ENCODE measurements around the gene PCBP2.

DNA sequence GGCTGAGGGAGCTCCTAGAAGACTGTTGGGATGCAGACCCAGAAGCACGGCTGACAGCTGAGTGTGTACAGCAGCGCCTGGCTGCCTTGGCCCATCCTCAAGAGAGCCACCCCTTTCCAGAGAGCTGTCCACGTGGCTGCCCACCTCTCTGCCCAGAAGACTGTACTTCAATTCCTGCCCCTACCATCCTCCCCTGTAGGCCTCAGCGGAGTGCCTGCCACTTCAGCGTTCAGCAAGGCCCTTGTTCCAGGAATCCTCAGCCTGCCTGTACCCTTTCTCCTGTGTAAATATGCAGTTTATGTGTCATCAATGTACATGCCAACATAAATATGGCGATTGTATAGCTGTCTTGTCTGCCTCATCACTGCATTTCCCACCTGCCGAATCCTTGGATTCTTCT, 20.7 kb upstream of the PCBP2 start:
- TF ChIP-seq, protein P1, sequence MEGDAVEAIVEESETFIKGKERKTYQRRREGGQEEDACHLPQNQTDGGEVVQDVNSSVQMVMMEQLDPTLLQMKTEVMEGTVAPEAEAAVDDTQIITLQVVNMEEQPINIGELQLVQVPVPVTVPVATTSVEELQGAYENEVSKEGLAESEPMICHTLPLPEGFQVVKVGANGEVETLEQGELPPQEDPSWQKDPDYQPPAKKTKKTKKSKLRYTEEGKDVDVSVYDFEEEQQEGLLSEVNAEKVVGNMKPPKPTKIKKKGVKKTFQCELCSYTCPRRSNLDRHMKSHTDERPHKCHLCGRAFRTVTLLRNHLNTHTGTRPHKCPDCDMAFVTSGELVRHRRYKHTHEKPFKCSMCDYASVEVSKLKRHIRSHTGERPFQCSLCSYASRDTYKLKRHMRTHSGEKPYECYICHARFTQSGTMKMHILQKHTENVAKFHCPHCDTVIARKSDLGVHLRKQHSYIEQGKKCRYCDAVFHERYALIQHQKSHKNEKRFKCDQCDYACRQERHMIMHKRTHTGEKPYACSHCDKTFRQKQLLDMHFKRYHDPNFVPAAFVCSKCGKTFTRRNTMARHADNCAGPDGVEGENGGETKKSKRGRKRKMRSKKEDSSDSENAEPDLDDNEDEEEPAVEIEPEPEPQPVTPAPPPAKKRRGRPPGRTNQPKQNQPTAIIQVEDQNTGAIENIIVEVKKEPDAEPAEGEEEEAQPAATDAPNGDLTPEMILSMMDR (IDR thresholded peaks at IDR 0.05; ENCODE audit: poor library complexity, severe bottlenecking), result no peak
- TF ChIP-seq POLR2AphosphoS5 (IDR thresholded peaks at IDR 0.05) (no peak), EP300 (conservative IDR thresholded peaks at IDR 0.05; ENCODE audit: poor library complexity, severe bottlenecking) (no peak), TAF1 (IDR thresholded peaks at IDR 0.05; ENCODE audit: low read depth) (no peak), EZH2 (IDR thresholded peaks at IDR 0.05; ENCODE audit: borderline replicate concordance, insufficient read depth, low read length, poor library complexity, severe bottlenecking) (no peak), MXI1 (conservative IDR thresholded peaks at IDR 0.05; ENCODE audit: poor library complexity, severe bottlenecking) (no peak), RAD21 (conservative IDR thresholded peaks at IDR 0.05) (no peak)
- TF ChIP-seq, protein P2, sequence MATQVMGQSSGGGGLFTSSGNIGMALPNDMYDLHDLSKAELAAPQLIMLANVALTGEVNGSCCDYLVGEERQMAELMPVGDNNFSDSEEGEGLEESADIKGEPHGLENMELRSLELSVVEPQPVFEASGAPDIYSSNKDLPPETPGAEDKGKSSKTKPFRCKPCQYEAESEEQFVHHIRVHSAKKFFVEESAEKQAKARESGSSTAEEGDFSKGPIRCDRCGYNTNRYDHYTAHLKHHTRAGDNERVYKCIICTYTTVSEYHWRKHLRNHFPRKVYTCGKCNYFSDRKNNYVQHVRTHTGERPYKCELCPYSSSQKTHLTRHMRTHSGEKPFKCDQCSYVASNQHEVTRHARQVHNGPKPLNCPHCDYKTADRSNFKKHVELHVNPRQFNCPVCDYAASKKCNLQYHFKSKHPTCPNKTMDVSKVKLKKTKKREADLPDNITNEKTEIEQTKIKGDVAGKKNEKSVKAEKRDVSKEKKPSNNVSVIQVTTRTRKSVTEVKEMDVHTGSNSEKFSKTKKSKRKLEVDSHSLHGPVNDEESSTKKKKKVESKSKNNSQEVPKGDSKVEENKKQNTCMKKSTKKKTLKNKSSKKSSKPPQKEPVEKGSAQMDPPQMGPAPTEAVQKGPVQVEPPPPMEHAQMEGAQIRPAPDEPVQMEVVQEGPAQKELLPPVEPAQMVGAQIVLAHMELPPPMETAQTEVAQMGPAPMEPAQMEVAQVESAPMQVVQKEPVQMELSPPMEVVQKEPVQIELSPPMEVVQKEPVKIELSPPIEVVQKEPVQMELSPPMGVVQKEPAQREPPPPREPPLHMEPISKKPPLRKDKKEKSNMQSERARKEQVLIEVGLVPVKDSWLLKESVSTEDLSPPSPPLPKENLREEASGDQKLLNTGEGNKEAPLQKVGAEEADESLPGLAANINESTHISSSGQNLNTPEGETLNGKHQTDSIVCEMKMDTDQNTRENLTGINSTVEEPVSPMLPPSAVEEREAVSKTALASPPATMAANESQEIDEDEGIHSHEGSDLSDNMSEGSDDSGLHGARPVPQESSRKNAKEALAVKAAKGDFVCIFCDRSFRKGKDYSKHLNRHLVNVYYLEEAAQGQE (IDR thresholded peaks at IDR 0.05; ENCODE audit: borderline replicate concordance), result no peak
